ENCODE results near the gene ASIC2.

ASIC2 gene

GRCh38 chr17:33202796-33203495 is 90.1 kb downstream of the ASIC2 start:
- DNase-seq (ENCODE audit: low read depth in 2 of 2): no peak

GRCh38 chr17:33202021-33202420 is 91.1 kb downstream of the ASIC2 start:
- no peak for DNase-seq (ENCODE audit: low read depth in 2 of 2)

GRCh38 chr17:33201283-33201682 is 91.8 kb downstream of the ASIC2 start:
- no peak for DNase-seq (ENCODE audit: low read depth in 2 of 2)

GRCh38 chr17:33200587-33200986 is 92.5 kb downstream of the ASIC2 start:
- DNase-seq (ENCODE audit: low read depth in 2 of 2): no peak

- DNase-seq (ENCODE audit: low read depth in 2 of 2): no peak
Observed at GRCh38 chr17:33199571-33200510, 93.3 kb downstream of the ASIC2 start.

- no peak for DNase-seq (ENCODE audit: low read depth in 2 of 2)
Observed at GRCh38 chr17:33198954-33199353, 94.1 kb downstream of the ASIC2 start.

GRCh38 chr17:33197342-33197741 is 95.8 kb downstream of the ASIC2 start:
- no peak for DNase-seq (ENCODE audit: low read depth in 2 of 2)

GRCh38 chr17:33196883-33197282 is 96.2 kb downstream of the ASIC2 start:
- DNase-seq (ENCODE audit: low read depth in 2 of 2): no peak

- no peak for DNase-seq (ENCODE audit: low read depth in 2 of 2)
Observed at GRCh38 chr17:33192951-33193911, 99.9 kb downstream of the ASIC2 start.

GRCh38 chr17:33183487-33184026 is 109.5 kb downstream of the ASIC2 start:
- no peak for DNase-seq (ENCODE audit: low read depth in 2 of 2)

GRCh38 chr17:33179151-33179550 is 113.9 kb downstream of the ASIC2 start:
- no peak for DNase-seq (ENCODE audit: low read depth in 2 of 2)

GRCh38 chr17:33178681-33179080 is 114.4 kb downstream of the ASIC2 start:
- no peak for DNase-seq (ENCODE audit: low read depth in 2 of 2)

- DNase-seq (ENCODE audit: low read depth in 2 of 2): no peak
Observed at GRCh38 chr17:33175562-33175961, 117.5 kb downstream of the ASIC2 start.

GRCh38 chr17:33171931-33172330 is 121.2 kb downstream of the ASIC2 start:
- DNase-seq (ENCODE audit: low read depth in 2 of 2): no peak

GRCh38 chr17:33169580-33170285 is 123.4 kb downstream of the ASIC2 start:
- no peak for DNase-seq (ENCODE audit: low read depth in 2 of 2)

- no peak for DNase-seq (ENCODE audit: low read depth in 2 of 2)
Observed at GRCh38 chr17:33167736-33168135, 125.4 kb downstream of the ASIC2 start.

- no peak for DNase-seq (ENCODE audit: low read depth in 2 of 2)
Observed at GRCh38 chr17:33166472-33166871, 126.6 kb downstream of the ASIC2 start.

- no peak for DNase-seq (ENCODE audit: low read depth in 2 of 2)
Observed at GRCh38 chr17:33164169-33164881, 128.8 kb downstream of the ASIC2 start.

- DNase-seq (ENCODE audit: low read depth in 2 of 2): no peak
Observed at GRCh38 chr17:33163533-33164168, 129.4 kb downstream of the ASIC2 start.

Measured in stimulated activated CD8-positive, alpha-beta memory T cell treated with anti-CD3 and anti-CD28 coated beads, Interleukin-2, amount 100 ng/mL, for 1 hour (primary cell).